NT2/D1 (cell line): ENCODE results near the gene BICRAL.
A peak's percentile ranks its signal among the peaks of the same experiment; 100 is the strongest.

ENCODE experiments used
- DNase-seq: peaks from one replicate; pipeline ENCODE4 v3.0.0-alpha.2; 2011; ENCODE audit warnings: low read depth, low spot score
- H3K27me3 ChIP-seq: 2 replicates; pipeline ENCODE4 v1.6.0; 2011; ENCODE audit warnings: mild to moderate bottlenecking; ENCODE audit not compliant: insufficient read length, insufficient read depth
- H3K36me3 ChIP-seq: 2 replicates; pipeline ENCODE4 v1.6.1; 2011; ENCODE audit warnings: mild to moderate bottlenecking, low read length, mixed read lengths; ENCODE audit not compliant: insufficient read depth, insufficient read length
- H3K4me1 ChIP-seq: 2 replicates; pipeline ENCODE4 v1.5.1; 2011; ENCODE audit not compliant: insufficient read depth, insufficient read length
- H3K4me3 ChIP-seq: 2 replicates; pipeline ENCODE4 v1.5.1; 2011; ENCODE audit warnings: low read depth; ENCODE audit not compliant: insufficient read length
- H3K9ac ChIP-seq: 2 replicates; pipeline ENCODE4 v1.6.0; 2011; ENCODE audit warnings: low read depth; ENCODE audit not compliant: insufficient read length
- H3K9me3 ChIP-seq: 2 replicates; pipeline ENCODE4 v1.5.1; 2011; ENCODE audit warnings: mild to moderate bottlenecking, low read length; ENCODE audit not compliant: insufficient read depth
- SUZ12 ChIP-seq: IDR thresholded peaks from 2 replicates; pipeline ENCODE4 v1.6.1; 2011; ENCODE audit not compliant: insufficient read length, insufficient read depth; ENCODE audit errors: extremely low read depth
- YY1 ChIP-seq: IDR thresholded peaks from 2 replicates; pipeline ENCODE4 v1.6.1; 2011; ENCODE audit not compliant: insufficient read length, insufficient read depth
- ZNF274 ChIP-seq: IDR thresholded peaks from 2 replicates; pipeline ENCODE4 v1.6.1; 2011; ENCODE audit warnings: mild to moderate bottlenecking, low read depth, low read length

The BICRAL gene

GRCh38 chr6:42745083-42745639 is 36.7 kb upstream of the BICRAL start:
- peaks cover 5% of the 10 kb centered on the region for H3K4me1 ChIP-seq
- TF ChIP-seq YY1 (no peak), ZNF274 (no peak), SUZ12 (no peak)
- H3K27me3 ChIP-seq = no peaks in the 10 kb centered on the region
- H3K9ac ChIP-seq = peak overlapping the region; percentile 96
- DNase-seq = no peak
- no peaks in the 10 kb centered on the region for H3K9me3 ChIP-seq
- H3K36me3 ChIP-seq = no peaks in the 10 kb centered on the region
- peak overlapping the region; percentile 85 for H3K4me3 ChIP-seq

DNA sequence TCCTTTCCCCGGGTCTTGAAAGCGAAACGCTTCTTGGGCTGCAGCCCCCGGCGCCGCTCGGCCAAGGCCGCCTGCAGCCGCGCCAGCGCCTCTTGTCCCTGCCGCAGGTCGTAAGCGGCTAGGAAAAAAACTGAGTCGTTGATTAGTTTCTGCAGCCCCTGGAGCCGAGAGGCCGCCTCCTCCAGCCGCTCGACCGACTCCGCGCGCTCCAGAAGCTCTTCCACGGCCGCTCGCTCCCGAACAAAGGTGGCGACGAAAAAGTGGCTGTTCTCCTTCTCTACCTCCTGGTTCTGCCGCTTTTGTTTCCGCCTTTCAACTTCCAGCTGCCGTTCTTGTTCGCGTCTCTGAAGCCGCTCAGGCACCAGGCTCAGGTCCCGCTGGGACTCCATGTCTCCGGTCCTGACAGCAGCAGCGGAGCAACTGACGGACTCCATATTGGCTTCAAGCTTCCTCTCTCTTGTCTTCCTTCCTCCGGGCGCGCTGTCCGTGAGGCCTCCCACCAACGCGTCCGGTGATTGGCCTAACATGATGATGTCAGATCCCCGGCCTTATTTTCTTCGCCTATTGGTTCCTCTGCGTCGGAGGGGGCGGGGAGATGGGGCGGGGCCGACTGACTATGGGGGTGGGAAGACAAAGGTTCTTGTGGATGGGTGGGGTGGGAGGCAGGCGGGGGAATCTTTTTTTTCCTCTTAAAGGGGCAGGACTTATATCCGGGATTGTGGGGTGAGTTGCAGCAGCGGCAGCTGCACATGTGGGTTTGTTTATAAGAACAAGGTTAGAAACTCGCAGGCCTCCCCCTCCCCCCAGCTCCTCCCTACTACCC is 36.0 kb upstream of the BICRAL start, which contains the start of gene TBCC:
Gene TBCC (minus strand): TSS at position 464 of the 823 bp plus-strand sequence. CDS start 30 bp downstream, at position 434.
- Histone ChIP-seq H3K36me3 (no peaks in the 10 kb centered on the region), H3K4me3 (peak within 1 kb of the TSS; percentile 85), H3K9me3 (no peaks in the 10 kb centered on the region), H3K4me1 (peaks cover 5% of the 10 kb centered on the region), H3K27me3 (no peaks in the 10 kb centered on the region), H3K9ac (peak within 1 kb of the TSS; percentile 96)
- DNase-seq = peak; percentile 91
- no peak for TF ChIP-seq SUZ12
- no peak for TF ChIP-seq ZNF274
- TF ChIP-seq YY1 = peak; percentile 51

GRCh38 chr6:42746463-42747391 is 35.1 kb upstream of the BICRAL start:
- H3K27me3 ChIP-seq = no peaks in the 10 kb centered on the region
- TF ChIP-seq YY1 (no peak), ZNF274 (no peak), SUZ12 (no peak)
- H3K9ac ChIP-seq = peak overlapping the region; percentile 82
- peak; percentile 62 for DNase-seq
- peaks cover 5% of the 10 kb centered on the region for H3K4me1 ChIP-seq
- no peaks in the 10 kb centered on the region for H3K36me3 ChIP-seq
- no peaks in the 10 kb centered on the region for H3K9me3 ChIP-seq
- H3K4me3 ChIP-seq = peak overlapping the region; percentile 55

DNA sequence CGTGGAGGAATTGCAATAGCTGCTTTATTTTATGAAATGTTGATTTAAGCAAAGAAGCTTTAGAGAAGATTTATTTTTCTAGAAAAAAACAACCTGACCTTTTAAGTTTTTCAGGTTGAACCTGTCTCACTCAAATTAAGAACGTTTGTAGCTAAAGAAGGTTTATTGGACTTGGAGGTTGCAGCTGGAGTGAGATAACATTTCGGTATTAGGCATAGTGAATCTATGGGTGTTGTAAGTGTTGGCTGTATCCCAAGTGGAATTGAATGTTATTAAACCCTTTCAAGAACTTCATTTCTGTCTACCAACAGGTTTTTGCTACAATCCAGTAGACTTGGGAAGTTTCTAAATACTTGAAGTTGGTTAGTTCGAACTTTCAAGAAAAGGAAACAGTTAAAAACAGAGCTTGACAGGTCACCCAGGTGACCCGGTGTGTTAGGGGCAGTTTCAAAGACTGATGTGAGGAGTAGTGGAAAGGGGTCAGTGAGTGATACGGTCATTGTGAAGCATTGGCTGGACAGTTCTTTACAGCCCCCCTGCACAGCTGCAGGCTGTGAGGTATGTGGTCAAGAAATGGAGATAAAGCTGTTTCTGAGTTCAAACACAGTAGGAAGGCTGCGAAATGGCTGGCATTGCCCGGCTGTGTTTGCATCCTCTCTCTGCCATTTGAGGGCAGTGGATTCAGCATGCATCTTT is 33.5 kb upstream of the BICRAL start:
- Histone ChIP-seq H3K9ac (no peak overlapping the region), H3K36me3 (no peaks in the 10 kb centered on the region), H3K9me3 (no peaks in the 10 kb centered on the region), H3K4me1 (peaks cover 5% of the 10 kb centered on the region), H3K4me3 (no peak overlapping the region), H3K27me3 (no peaks in the 10 kb centered on the region)
- TF ChIP-seq ZNF274 = no peak
- TF ChIP-seq YY1 = no peak
- TF ChIP-seq SUZ12 = no peak
- no peak for DNase-seq

- H3K9me3 ChIP-seq = no peaks in the 10 kb centered on the region
- TF ChIP-seq SUZ12 (no peak), ZNF274 (no peak), YY1 (no peak)
- peaks cover 5% of the 10 kb centered on the region for H3K4me1 ChIP-seq
- no peaks in the 10 kb centered on the region for H3K27me3 ChIP-seq
- H3K36me3 ChIP-seq = no peaks in the 10 kb centered on the region
- H3K9ac ChIP-seq = no peak overlapping the region
- no peak for DNase-seq
- H3K4me3 ChIP-seq = no peak overlapping the region
Measured at GRCh38 chr6:42751055-42751454, 30.8 kb upstream of the BICRAL start.

GRCh38 chr6:42754759-42755158 is 27.1 kb upstream of the BICRAL start:
- no peak overlapping the region for H3K4me3 ChIP-seq
- DNase-seq = no peak
- no peak for TF ChIP-seq ZNF274
- no peak for TF ChIP-seq YY1
- no peak for TF ChIP-seq SUZ12
- no peaks in the 10 kb centered on the region for H3K9me3 ChIP-seq
- H3K9ac ChIP-seq = no peak overlapping the region
- no peaks in the 10 kb centered on the region for H3K27me3 ChIP-seq
- H3K4me1 ChIP-seq = peaks cover 9% of the 10 kb centered on the region
- H3K36me3 ChIP-seq = no peaks in the 10 kb centered on the region
